Effector memory CD8-positive, alpha-beta T cell (primary cell): ENCODE data around the gene C4orf33.

Source experiments
- ATAC-seq: fragments of 150-1000 bp; cut with Tn5 transposase; replicated peaks from 2 replicates; pipeline ENCODE4 v1.10.0; 2021; ENCODE audit warnings: mild to moderate bottlenecking, moderate library complexity
- DNase-seq, 3 experiments: peaks; one replicate each; pipeline ENCODE4 v3.0.0; 2021
- H3K27ac Mint-ChIP-seq, 2 donors: one replicate each; pipeline ENCODE4 v1.8.0; 2022; ENCODE audit warnings: mild to moderate bottlenecking in 2 of 2, mixed read lengths in 2 of 2, moderate library complexity in 2 of 2
- H3K27me3 Mint-ChIP-seq, 2 donors: one replicate each; pipeline ENCODE4 v1.8.0; 2022; ENCODE audit warnings: mixed read lengths in 2 of 2
- H3K36me3 Mint-ChIP-seq: one replicate; pipeline ENCODE4 v1.8.0; 2022; ENCODE audit warnings: mild to moderate bottlenecking, moderate library complexity, mixed read lengths; ENCODE audit not compliant: insufficient read depth
- H3K4me1 Mint-ChIP-seq, 2 donors: one replicate each; pipeline ENCODE4 v1.8.0; 2022; ENCODE audit warnings: low read depth in 2 of 2, mixed read lengths in 2 of 2
- H3K4me3 Mint-ChIP-seq, 2 donors: one replicate each; pipeline ENCODE4 v1.8.0; 2022; ENCODE audit warnings: mild to moderate bottlenecking in 2 of 2, mixed read lengths in 2 of 2, moderate library complexity in 2 of 2
- H3K9me3 Mint-ChIP-seq, 2 donors: one replicate each; pipeline ENCODE4 v1.8.0; 2022; ENCODE audit warnings: mixed read lengths in 2 of 2

Gene C4orf33

DNA sequence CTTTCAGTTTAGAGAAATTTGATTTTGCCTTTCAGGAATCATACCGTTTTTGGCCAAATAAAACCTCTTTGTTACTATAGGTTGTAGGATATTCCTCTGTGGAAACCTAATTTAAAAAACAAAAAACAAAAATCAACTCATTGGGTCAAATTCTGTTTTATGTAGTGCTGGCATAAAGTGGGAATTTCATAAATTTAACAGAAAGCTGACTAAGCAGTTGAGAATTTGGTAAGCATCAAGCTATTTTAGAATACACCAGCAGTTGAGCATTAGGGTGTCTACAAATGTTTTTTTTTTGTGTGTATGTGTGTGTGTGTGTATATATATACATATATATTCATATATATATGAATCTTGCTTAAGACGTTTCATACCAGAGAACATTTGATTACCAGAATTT is 47.4 kb downstream of the C4orf33 start:
- no peak overlapping the region for H3K4me3 Mint-ChIP-seq
- DNase-seq (no peak), ATAC-seq (no peak)
- H3K27ac Mint-ChIP-seq = no peak overlapping the region
- H3K27me3 Mint-ChIP-seq = peaks cover 0 to 17% of the 10 kb centered on the region in 2 donors
- no peaks in the 10 kb centered on the region for H3K9me3 Mint-ChIP-seq
- H3K4me1 Mint-ChIP-seq = no peaks in the 10 kb centered on the region
- H3K36me3 Mint-ChIP-seq = no peaks in the 10 kb centered on the region

DNA sequence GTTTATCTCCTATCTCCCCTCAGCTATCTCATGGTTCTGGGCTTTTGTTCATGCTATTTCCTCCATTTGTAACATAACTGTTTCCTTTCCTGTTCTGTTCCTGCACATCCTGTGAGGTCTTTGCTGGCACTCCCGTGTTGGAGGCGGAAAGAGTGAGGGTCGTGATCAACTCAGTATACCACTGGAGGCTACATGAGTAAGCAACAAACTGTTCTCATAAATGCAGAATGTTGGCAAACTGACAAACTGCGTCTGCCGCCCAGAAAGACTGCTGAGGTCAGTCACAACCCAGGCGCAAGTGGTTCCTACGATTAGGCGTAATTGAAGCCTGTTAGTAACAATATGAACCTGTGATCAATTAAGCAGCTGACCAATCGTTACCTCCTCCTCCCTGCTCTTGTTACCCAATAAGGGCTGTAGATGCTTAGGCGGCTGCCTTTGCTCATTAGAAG is 48.8 kb downstream of the C4orf33 start:
- Mint-ChIP-seq H3K36me3 (no peaks in the 10 kb centered on the region), H3K9me3 (no peaks in the 10 kb centered on the region), H3K27me3 (peaks cover 0 to 17% of the 10 kb centered on the region in 2 donors)

DNA sequence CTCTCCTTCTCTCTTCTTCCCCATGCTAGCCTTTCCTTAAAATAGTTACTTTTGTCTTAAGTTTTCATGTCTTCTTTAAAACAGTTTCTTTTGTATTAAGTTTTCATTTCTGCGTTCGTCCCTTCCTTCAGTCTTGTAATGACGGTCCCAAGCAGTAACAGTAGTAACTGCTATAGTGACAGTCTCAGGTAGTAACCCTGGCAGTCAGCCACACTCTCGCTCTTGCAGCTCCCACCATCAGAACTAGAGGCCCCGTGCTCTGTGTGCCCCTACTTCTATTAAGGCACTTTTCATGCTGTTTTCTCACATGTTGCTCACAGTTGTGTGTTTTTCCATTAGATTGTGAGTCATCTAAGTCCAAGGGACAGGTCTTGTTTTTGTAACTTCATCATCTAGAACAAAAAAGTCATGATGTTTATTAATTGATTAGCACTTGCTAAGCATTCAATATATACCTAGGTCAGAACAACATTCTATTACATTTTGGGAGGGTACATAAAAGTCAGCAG is 49.3 kb downstream of the C4orf33 start:
- Mint-ChIP-seq H3K27ac (no peak overlapping the region), H3K4me3 (no peak overlapping the region), H3K27me3 (peaks cover 0 to 17% of the 10 kb centered on the region in 2 donors), H3K4me1 (no peaks in the 10 kb centered on the region), H3K36me3 (no peaks in the 10 kb centered on the region), H3K9me3 (no peaks in the 10 kb centered on the region)
- ATAC-seq (no peak), DNase-seq (no peak)

More for the DNA sequence above, 48.8 kb downstream of the C4orf33 start:
- Mint-ChIP-seq H3K27ac (no peak overlapping the region), H3K4me1 (no peaks in the 10 kb centered on the region), H3K4me3 (no peak overlapping the region)
- DNase-seq (no peak), ATAC-seq (no peak)

- Mint-ChIP-seq H3K9me3 (no peaks in the 10 kb centered on the region), H3K36me3 (no peaks in the 10 kb centered on the region), H3K27me3 (peaks cover 0 to 11% of the 10 kb centered on the region in 2 donors), H3K27ac (no peak overlapping the region), H3K4me1 (no peaks in the 10 kb centered on the region), H3K4me3 (no peak overlapping the region)
- ATAC-seq = no peak
- no peak for DNase-seq
Measured at GRCh38 chr4:129146639-129147038, 50.7 kb downstream of the C4orf33 start.

- Mint-ChIP-seq H3K9me3 (no peaks in the 10 kb centered on the region), H3K27me3 (peaks cover 0 to 24% of the 10 kb centered on the region in 2 donors), H3K27ac (no peak overlapping the region), H3K36me3 (no peaks in the 10 kb centered on the region), H3K4me1 (no peaks in the 10 kb centered on the region), H3K4me3 (no peak overlapping the region)
- DNase-seq (no peak), ATAC-seq (no peak)
Measured at GRCh38 chr4:129148892-129149291, 52.9 kb downstream of the C4orf33 start.

- Mint-ChIP-seq H3K27me3 (peaks cover 0 to 31% of the 10 kb centered on the region in 2 donors), H3K4me3 (no peak overlapping the region), H3K36me3 (no peaks in the 10 kb centered on the region), H3K9me3 (no peaks in the 10 kb centered on the region), H3K4me1 (no peaks in the 10 kb centered on the region), H3K27ac (no peak overlapping the region)
- DNase-seq (no peak), ATAC-seq (no peak)
Measured at GRCh38 chr4:129149906-129150305, 54.0 kb downstream of the C4orf33 start.

- ATAC-seq (no peak), DNase-seq (no peak)
- Mint-ChIP-seq H3K36me3 (no peaks in the 10 kb centered on the region), H3K4me3 (no peak overlapping the region), H3K27me3 (peaks cover 0 to 29% of the 10 kb centered on the region in 2 donors), H3K27ac (no peak overlapping the region), H3K4me1 (no peaks in the 10 kb centered on the region), H3K9me3 (no peaks in the 10 kb centered on the region)
Measured at GRCh38 chr4:129152350-129152749, 56.4 kb downstream of the C4orf33 start.

DNA sequence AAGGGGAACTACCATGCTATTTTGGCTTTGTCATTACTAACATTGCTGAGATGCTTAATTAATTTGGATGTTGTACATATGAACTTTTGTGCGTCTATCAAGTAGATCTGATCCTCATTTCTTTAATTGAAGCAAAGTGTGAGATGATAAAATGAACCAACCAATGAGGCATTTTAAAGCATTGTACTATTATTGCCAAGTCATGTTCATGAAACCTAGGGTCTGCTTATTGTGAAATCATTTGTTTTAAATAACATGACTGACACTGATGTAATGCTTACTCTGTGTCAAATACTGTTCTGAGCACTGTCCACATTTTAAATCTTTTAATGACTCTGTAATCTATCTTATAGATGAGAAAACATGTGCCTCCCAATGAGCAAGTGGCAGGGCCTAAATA is 57.7 kb downstream of the C4orf33 start:
- Mint-ChIP-seq H3K27ac (no peak overlapping the region), H3K36me3 (no peaks in the 10 kb centered on the region), H3K4me1 (no peaks in the 10 kb centered on the region), H3K27me3 (peaks cover 0 to 32% of the 10 kb centered on the region in 2 donors), H3K4me3 (no peak overlapping the region), H3K9me3 (no peaks in the 10 kb centered on the region)
- ATAC-seq (no peak), DNase-seq (no peak)

DNA sequence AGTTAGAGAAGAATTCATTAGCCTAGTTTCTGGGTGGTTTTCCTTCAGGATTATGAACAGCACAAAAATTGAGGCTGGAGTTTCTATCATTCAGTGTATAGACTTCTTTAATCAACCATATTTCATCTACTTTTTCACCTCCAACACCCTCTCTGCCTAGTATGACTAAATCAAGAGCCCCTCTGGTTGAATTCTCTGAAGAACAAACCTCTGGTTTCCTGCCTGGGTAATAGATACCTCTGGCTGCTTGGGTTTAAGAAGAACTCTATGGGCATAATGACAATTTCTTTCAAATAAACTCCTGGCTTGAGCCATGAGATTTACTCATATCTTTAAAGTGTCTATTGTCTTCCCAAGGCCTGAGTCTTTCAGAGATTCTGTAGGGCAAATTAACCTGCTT is 66.5 kb downstream of the C4orf33 start:
- no peak overlapping the region for H3K4me3 Mint-ChIP-seq
- H3K36me3 Mint-ChIP-seq = no peaks in the 10 kb centered on the region
- DNase-seq (no peak), ATAC-seq (no peak)
- H3K27me3 Mint-ChIP-seq = peaks cover 15 to 41% of the 10 kb centered on the region in 2 donors
- no peak overlapping the region for H3K27ac Mint-ChIP-seq
- no peaks in the 10 kb centered on the region for H3K4me1 Mint-ChIP-seq
- H3K9me3 Mint-ChIP-seq = no peaks in the 10 kb centered on the region

DNA sequence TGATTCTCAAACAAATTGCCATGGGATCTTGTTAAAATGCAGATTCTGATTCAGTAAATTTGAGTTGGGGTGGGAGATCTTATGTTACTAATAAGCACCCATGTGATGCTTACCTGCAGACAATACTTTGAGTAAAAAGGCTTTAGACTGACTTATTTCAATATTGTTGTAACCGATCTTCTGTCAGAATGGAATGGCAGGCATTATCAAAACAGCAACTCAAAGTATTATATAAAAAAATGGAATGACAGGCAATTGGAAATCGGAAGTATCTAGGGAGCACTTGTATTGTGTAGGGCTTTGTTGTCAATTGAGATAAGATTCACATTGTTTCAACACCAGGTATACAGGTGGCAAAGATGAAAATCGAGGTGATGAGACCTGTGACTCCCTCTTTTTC is 67.5 kb downstream of the C4orf33 start:
- Mint-ChIP-seq H3K4me3 (no peak overlapping the region), H3K27me3 (peaks cover 25 to 40% of the 10 kb centered on the region in 2 donors), H3K4me1 (no peaks in the 10 kb centered on the region), H3K9me3 (no peaks in the 10 kb centered on the region), H3K36me3 (no peaks in the 10 kb centered on the region), H3K27ac (no peak overlapping the region)
- DNase-seq (no peak), ATAC-seq (no peak)

GRCh38 chr4:129164243-129164642 is 68.3 kb downstream of the C4orf33 start:
- no peak for ATAC-seq
- Mint-ChIP-seq H3K36me3 (no peaks in the 10 kb centered on the region), H3K27me3 (peaks cover 33 to 40% of the 10 kb centered on the region in 2 donors), H3K4me1 (no peaks in the 10 kb centered on the region), H3K27ac (no peak overlapping the region), H3K4me3 (no peak overlapping the region), H3K9me3 (no peaks in the 10 kb centered on the region)
- no peak for DNase-seq
